ENCODE results near the gene EXOSC2. TPM values are rescaled to one million over a fixed set of nuclear protein-coding genes. Genes with fewer than 3 reads are reported as not detected.

The EXOSC2 gene
- total and polyA plus RNA-seq, 11 donors: 10.6 to 19.7 (median 13.1) TPM

- TF ChIP-seq, protein P1, sequence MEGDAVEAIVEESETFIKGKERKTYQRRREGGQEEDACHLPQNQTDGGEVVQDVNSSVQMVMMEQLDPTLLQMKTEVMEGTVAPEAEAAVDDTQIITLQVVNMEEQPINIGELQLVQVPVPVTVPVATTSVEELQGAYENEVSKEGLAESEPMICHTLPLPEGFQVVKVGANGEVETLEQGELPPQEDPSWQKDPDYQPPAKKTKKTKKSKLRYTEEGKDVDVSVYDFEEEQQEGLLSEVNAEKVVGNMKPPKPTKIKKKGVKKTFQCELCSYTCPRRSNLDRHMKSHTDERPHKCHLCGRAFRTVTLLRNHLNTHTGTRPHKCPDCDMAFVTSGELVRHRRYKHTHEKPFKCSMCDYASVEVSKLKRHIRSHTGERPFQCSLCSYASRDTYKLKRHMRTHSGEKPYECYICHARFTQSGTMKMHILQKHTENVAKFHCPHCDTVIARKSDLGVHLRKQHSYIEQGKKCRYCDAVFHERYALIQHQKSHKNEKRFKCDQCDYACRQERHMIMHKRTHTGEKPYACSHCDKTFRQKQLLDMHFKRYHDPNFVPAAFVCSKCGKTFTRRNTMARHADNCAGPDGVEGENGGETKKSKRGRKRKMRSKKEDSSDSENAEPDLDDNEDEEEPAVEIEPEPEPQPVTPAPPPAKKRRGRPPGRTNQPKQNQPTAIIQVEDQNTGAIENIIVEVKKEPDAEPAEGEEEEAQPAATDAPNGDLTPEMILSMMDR (IDR thresholded peaks at IDR 0.05): no peak
- no peak for TF ChIP-seq POLR2A (IDR thresholded peaks at IDR 0.05)
- ATAC-seq (no peak), DNase-seq (no peak)
- peak overlapping the region in 11 of 12 donors; percentile 3 to 78 (median 58) for H3K27ac ChIP-seq
- peaks cover 0 to 30% (median 23%) of the 10 kb centered on the region in 9 donors for H3K36me3 ChIP-seq
- intact Hi-C loops (cut with DNase I): loop anchor here in 1 of 10 donors (1.0 kb wide), 1 partner anchor 19 kb away; no protein-coding TSS in a partner anchor
- H3K9me3 ChIP-seq: no peaks in the 10 kb centered on the region
- no peaks in the 10 kb centered on the region for H3K27me3 ChIP-seq
- peak overlapping the region; percentile 52 to 85 (median 75) for H3K4me3 ChIP-seq
- 5 to 17% (median 8%) methylated on average over 8 of the region's 8 CpGs for WGBS, 4 donors
- peaks cover 0 to 32% (median 16%) of the 10 kb centered on the region in 12 donors for H3K4me1 ChIP-seq
These were observed 517 bp upstream of the EXOSC2 start for GRCh38 chr9:130693101-130693425.

DNA sequence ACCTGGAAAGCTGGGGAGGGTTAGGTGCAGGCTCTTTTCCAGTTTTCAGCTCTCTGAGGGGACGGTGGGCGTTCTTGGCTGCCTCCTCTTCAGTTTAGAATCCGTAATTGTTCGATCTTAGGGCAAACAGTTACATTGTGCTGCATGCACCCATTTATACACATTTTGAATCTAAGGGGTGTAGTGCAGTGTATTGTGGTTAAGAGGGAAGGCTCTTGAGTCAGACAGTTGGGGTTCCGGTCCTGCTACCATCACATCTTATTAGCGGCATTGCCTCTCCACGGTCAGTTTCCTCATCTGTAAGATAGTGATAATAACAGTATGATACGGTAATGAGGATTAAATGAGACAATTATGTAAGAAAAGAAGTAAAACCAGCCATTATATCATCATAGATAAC, 625 bp downstream of the EXOSC2 start:
- Histone ChIP-seq H3K4me3 (peak overlapping the region; percentile 52 to 85 (median 75)), H3K36me3 (peaks cover 0 to 42% (median 34%) of the 10 kb centered on the region in 9 donors), H3K27me3 (no peaks in the 10 kb centered on the region), H3K4me1 (peaks cover 0 to 32% (median 16%) of the 10 kb centered on the region in 12 donors), H3K27ac (peak overlapping the region in 7 of 12 donors; percentile 43 to 78 (median 57)), H3K9me3 (no peaks in the 10 kb centered on the region)
- no peak for DNase-seq
- intact Hi-C loops (cut with DNase I): no loop called here
- 2 to 3% (median 3%) methylated on average over 8 of the region's 8 CpGs for WGBS, 4 donors
- TF ChIP-seq, protein P1 (IDR thresholded peaks at IDR 0.05): no peak
- no peak for TF ChIP-seq POLR2A (IDR thresholded peaks at IDR 0.05)
- no peak for ATAC-seq

GRCh38 chr9:130696139-130696650, 2.6 kb downstream of the EXOSC2 start:
- no peak for DNase-seq
- ATAC-seq: no peak
- H3K36me3 ChIP-seq: peaks cover 0 to 58% (median 50%) of the 10 kb centered on the region in 9 donors
- no peaks in the 10 kb centered on the region for H3K27me3 ChIP-seq
- WGBS, 4 donors: 91 to 96% (median 93%) methylated on average over 4 of the region's 4 CpGs
- H3K27ac ChIP-seq: no peak overlapping the region
- H3K4me3 ChIP-seq: no peak overlapping the region
- peaks cover 0 to 33% (median 17%) of the 10 kb centered on the region in 12 donors for H3K4me1 ChIP-seq
- intact Hi-C loops (cut with DNase I): loop anchor here in 1 of 10 donors (5.0 kb wide), 1 partner anchor 301 kb away; no protein-coding TSS in a partner anchor
- no peaks in the 10 kb centered on the region for H3K9me3 ChIP-seq
- TF ChIP-seq POLR2A (IDR thresholded peaks at IDR 0.05): no peak
- TF ChIP-seq, protein P1 (IDR thresholded peaks at IDR 0.05): no peak

DNA sequence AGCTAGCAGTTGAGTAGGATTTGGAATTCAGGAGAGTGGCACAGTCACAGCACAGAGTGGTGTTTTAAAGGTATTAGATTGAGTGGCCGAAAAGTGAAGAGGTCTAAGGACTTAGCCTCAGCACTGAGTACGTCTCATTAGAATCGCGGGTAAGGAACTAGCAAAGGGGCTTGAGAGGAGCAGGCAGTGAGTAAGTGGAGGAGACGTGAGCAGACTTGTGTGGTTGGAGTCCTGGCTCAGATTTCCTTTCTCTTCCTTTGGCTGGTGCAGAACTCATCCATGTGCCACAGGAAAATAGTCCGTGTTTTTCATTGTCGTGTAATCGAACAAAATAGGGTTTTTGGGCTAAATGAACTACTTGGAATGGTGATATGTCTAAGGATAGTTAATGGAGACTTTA, 3.4 kb downstream of the EXOSC2 start:
- WGBS, 4 donors: 84 to 94% (median 90%) methylated on average over 8 of the region's 8 CpGs
- intact Hi-C loops (cut with DNase I): loop anchor here in 1 of 10 donors (5.0 kb wide), 1 partner anchor 300 kb away; no protein-coding TSS in a partner anchor
- H3K27ac ChIP-seq: no peak overlapping the region
- DNase-seq: no peak
- peaks cover 0 to 41% (median 24%) of the 10 kb centered on the region in 12 donors for H3K4me1 ChIP-seq
- peaks cover 0 to 65% (median 57%) of the 10 kb centered on the region in 9 donors for H3K36me3 ChIP-seq
- H3K27me3 ChIP-seq: no peaks in the 10 kb centered on the region
- TF ChIP-seq, protein P1 (IDR thresholded peaks at IDR 0.05): no peak
- TF ChIP-seq POLR2A (IDR thresholded peaks at IDR 0.05): no peak
- H3K9me3 ChIP-seq: no peaks in the 10 kb centered on the region
- ATAC-seq: no peak
- no peak overlapping the region for H3K4me3 ChIP-seq
